ENCODE measurements around the gene AFG3L2. TPM values are rescaled to one million over a fixed set of nuclear protein-coding genes. Genes with fewer than 3 reads are reported as not detected.
A peak's percentile ranks its signal among the peaks of the same experiment; 100 is the strongest.

The AFG3L2 gene
- total and polyA plus RNA-seq, 9 of the 15 experiments (the other 6 are each of a cell fraction or from before 2014, with no cell fraction given), result 24.1 to 109 (median 84.0) TPM

GRCh38 chr18:12307701-12308385, 69.2 kb downstream of the AFG3L2 start, which contains the start of gene TUBB6 (continued):
- TF ChIP-seq VEZF1 (CRISPR knock-in tag; IDR thresholded peaks at IDR 0.05) (peak; percentile 82), POLR2AphosphoS5 (IDR thresholded peaks at IDR 0.05; ENCODE audit: control insufficient read depth, insufficient read depth, low read depth, low read length) (peak; percentile 76; the same call in 1 of the 2 replicates), RBM25 (IDR thresholded peaks at IDR 0.05; ENCODE audit: low read depth, low read length, severe bottlenecking) (no peak), ZBTB1 (CRISPR knock-in tag; IDR thresholded peaks at IDR 0.05; ENCODE audit: borderline replicate concordance, low read depth) (no peak), CCNT2 (IDR thresholded peaks at IDR 0.05; ENCODE audit: borderline replicate concordance, extremely low read depth, insufficient read length, low read depth, low read length) (peak; percentile 19), GATAD2B (IDR thresholded peaks at IDR 0.05; ENCODE audit: borderline replicate concordance) (peak; percentile 41), SUPT5H (IDR thresholded peaks at IDR 0.05) (peak; percentile 44; the same call in 1 of the 2 replicates), RCOR1 (IDR thresholded peaks at IDR 0.05; ENCODE audit: borderline replicate concordance in 1 of 2, low read depth in 2 of 2, low read length in 2 of 2) (0 out of 4 replicates have a peak, but pooled peaks of 1 of the 2 experiments have one; percentile 4), CREBBP (IDR thresholded peaks at IDR 0.05; ENCODE audit: low read depth, low read length) (no peak), MTA2 (IDR thresholded peaks at IDR 0.05; ENCODE audit: low read depth) (no peak), E2F6 (IDR thresholded peaks at IDR 0.05; ENCODE audit: borderline replicate concordance in 1 of 2, extremely low read depth in 1 of 2, insufficient read depth in 1 of 2, insufficient read length in 1 of 2, low read depth in 1 of 2, low read length in 1 of 2, poor library complexity in 1 of 2, severe bottlenecking in 1 of 2) (peak in 1 of 2 experiments; percentile 73)
